SK-N-SH treated with all-trans-retinoic acid at 6 μM for 48 hours (cell line): ENCODE data around the gene GSG1.

Experiments used
- ATAC-seq: fragments of 200-7000 bp; cut with Tn5 transposase; 3 replicates; pipeline ENCODE4 v1.9.1; 2020; ENCODE audit warnings: mild to moderate bottlenecking, moderate library complexity
- ARNTL ChIP-seq: fragments of 450-650 bp; formaldehyde crosslinking; IDR thresholded peaks from 2 replicates; pipeline ENCODE4 v1.5.0; 2020; ENCODE audit warnings: low read depth, mild to moderate bottlenecking, moderate library complexity, borderline replicate concordance
- BACH2 ChIP-seq: fragments of 250-450 bp; sonication (Bioruptor Pico); IDR thresholded peaks from 2 replicates; pipeline ENCODE4 v1.9.0; 2021; ENCODE audit warnings: mild to moderate bottlenecking, borderline replicate concordance
- CREB5 ChIP-seq: fragments of 250-450 bp; sonication (Bioruptor Pico); IDR thresholded peaks from 2 replicates; pipeline ENCODE4 v1.5.1; 2020; ENCODE audit warnings: low read depth, mild to moderate bottlenecking, moderate library complexity
- CSDC2 ChIP-seq: fragments of 250-450 bp; sonication (Bioruptor Pico); IDR thresholded peaks from 2 replicates; pipeline ENCODE4 v1.5.0; 2020; ENCODE audit warnings: mild to moderate bottlenecking, moderate library complexity
- GLIS3 ChIP-seq: fragments of 250-450 bp; sonication (Bioruptor Pico); IDR thresholded peaks from 2 replicates; pipeline ENCODE4 v1.5.0; 2020; ENCODE audit warnings: mild to moderate bottlenecking, moderate library complexity
- ISL1 ChIP-seq: fragments of 250-450 bp; sonication (Bioruptor Pico); IDR thresholded peaks from 2 replicates; pipeline ENCODE4 v2.1.2; 2022; ENCODE audit warnings: mild to moderate bottlenecking, moderate library complexity
- OSR1 ChIP-seq: fragments of 250-450 bp; sonication (Bioruptor Pico); IDR thresholded peaks from 2 replicates; pipeline ENCODE4 v1.8.0; 2022; ENCODE audit warnings: moderate library complexity, mild to moderate bottlenecking, inconsistent platforms
- PATZ1 ChIP-seq: fragments of 250-450 bp; sonication (Bioruptor Pico); IDR thresholded peaks from 2 replicates; pipeline ENCODE4 v1.8.0; 2020; ENCODE audit warnings: mild to moderate bottlenecking, moderate library complexity, borderline replicate concordance
- PPARA ChIP-seq: fragments of 250-450 bp; sonication (Bioruptor Pico); IDR thresholded peaks from 2 replicates; pipeline ENCODE4 v1.5.0; 2020; ENCODE audit warnings: mild to moderate bottlenecking, borderline replicate concordance
- RARB ChIP-seq: fragments of 250-450 bp; sonication (Bioruptor Pico); IDR thresholded peaks from 2 replicates; pipeline ENCODE4 v1.8.0; 2021; ENCODE audit warnings: mild to moderate bottlenecking, moderate library complexity
- TCF4 ChIP-seq: fragments of 250-450 bp; sonication (Bioruptor Pico); IDR thresholded peaks from 2 replicates; pipeline ENCODE4 v1.8.0; 2021; ENCODE audit warnings: mild to moderate bottlenecking, moderate library complexity, borderline replicate concordance
- TOX ChIP-seq: fragments of 250-450 bp; sonication (Bioruptor Pico); IDR thresholded peaks from 2 replicates; pipeline ENCODE4 v1.8.0; 2021; ENCODE audit warnings: mild to moderate bottlenecking, moderate library complexity, borderline replicate concordance
- ZC3H10 ChIP-seq: fragments of 250-450 bp; sonication (Bioruptor Pico); IDR thresholded peaks from 2 replicates; pipeline ENCODE4 v1.5.1; 2021; ENCODE audit warnings: mild to moderate bottlenecking, moderate library complexity
- ZFP30 ChIP-seq: fragments of 450-650 bp; formaldehyde crosslinking; IDR thresholded peaks from 2 replicates; pipeline ENCODE4 v1.5.0; 2022; ENCODE audit warnings: mild to moderate bottlenecking, moderate library complexity
- ZNF565 ChIP-seq: fragments of 450-650 bp; formaldehyde crosslinking; conservative IDR thresholded peaks from 2 replicates; pipeline ENCODE4 v1.5.0; 2020; ENCODE audit warnings: low read depth, mild to moderate bottlenecking, moderate library complexity
- ZNF70 ChIP-seq: fragments of 450-650 bp; formaldehyde crosslinking; IDR thresholded peaks from 2 replicates; pipeline ENCODE4 v1.5.0; 2020; ENCODE audit warnings: mild to moderate bottlenecking, moderate library complexity
- ZNF8 ChIP-seq: fragments of 450-650 bp; formaldehyde crosslinking; IDR thresholded peaks from 2 replicates; pipeline ENCODE4 v1.5.0; 2020; ENCODE audit warnings: mild to moderate bottlenecking, moderate library complexity
- TF ChIP-seq, protein P1 (sequence below): fragments of 250-450 bp; sonication (Bioruptor Pico); IDR thresholded peaks from 2 replicates; pipeline ENCODE4 v1.5.1; 2021; ENCODE audit warnings: mild to moderate bottlenecking, moderate library complexity
- TF ChIP-seq, protein P2 (sequence below): fragments of 250-450 bp; sonication (Bioruptor Pico); IDR thresholded peaks from 2 replicates; pipeline ENCODE4 v1.5.0; 2020; ENCODE audit warnings: mild to moderate bottlenecking, moderate library complexity
- TF ChIP-seq, protein P3 (sequence below): fragments of 250-450 bp; sonication (Bioruptor Pico); IDR thresholded peaks from 2 replicates; pipeline ENCODE4 v1.8.0; 2021; ENCODE audit warnings: low read depth, mild to moderate bottlenecking, moderate library complexity, borderline replicate concordance

Gene GSG1

DNA sequence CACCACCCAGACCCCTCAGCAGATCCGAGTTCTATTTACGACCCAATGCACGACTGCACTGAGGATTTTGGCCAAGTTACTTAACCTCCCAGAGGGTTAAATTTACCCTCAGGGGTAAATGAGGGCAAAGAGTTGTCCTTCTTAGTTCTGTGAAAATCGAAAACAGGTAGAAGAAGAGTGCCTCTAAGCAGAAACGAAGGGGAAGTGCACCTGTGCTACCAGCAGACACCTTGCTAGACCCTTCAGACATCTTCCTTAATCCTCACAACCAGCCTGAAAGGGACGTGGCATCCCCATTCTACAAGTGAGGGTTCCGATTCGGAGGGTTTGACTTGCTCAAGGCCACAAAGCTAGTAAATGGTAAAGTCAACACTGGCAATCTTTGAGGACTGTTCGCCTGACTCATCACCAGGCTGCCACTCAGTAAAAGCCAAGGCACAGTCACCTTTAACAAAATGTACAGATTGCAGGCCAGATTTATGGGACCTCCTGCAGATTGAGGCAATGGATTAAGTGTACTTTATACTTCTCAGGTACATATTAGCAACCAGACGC lies 1.6 kb downstream of the GSG1 start:
- ATAC-seq: no peak
- TF ChIP-seq GLIS3 (CRISPR knock-in tag) (no peak), PPARA (CRISPR knock-in tag) (no peak), CSDC2 (CRISPR knock-in tag) (no peak), TCF4 (CRISPR knock-in tag) (no peak), TOX (CRISPR knock-in tag) (no peak), BACH2 (CRISPR knock-in tag) (no peak), ZNF8 (CRISPR knock-in tag) (no peak), CREB5 (CRISPR knock-in tag) (no peak), ISL1 (CRISPR knock-in tag) (no peak), ZC3H10 (no peak), ZNF70 (CRISPR knock-in tag) (no peak), ZFP30 (CRISPR knock-in tag) (no peak), ZNF565 (CRISPR knock-in tag) (no peak)
- TF ChIP-seq, protein P1, sequence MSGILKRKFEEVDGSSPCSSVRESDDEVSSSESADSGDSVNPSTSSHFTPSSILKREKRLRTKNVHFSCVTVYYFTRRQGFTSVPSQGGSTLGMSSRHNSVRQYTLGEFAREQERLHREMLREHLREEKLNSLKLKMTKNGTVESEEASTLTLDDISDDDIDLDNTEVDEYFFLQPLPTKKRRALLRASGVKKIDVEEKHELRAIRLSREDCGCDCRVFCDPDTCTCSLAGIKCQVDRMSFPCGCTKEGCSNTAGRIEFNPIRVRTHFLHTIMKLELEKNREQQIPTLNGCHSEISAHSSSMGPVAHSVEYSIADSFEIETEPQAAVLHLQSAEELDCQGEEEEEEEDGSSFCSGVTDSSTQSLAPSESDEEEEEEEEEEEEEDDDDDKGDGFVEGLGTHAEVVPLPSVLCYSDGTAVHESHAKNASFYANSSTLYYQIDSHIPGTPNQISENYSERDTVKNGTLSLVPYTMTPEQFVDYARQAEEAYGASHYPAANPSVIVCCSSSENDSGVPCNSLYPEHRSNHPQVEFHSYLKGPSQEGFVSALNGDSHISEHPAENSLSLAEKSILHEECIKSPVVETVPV (CRISPR knock-in tag): no peak
- TF ChIP-seq, protein P2, sequence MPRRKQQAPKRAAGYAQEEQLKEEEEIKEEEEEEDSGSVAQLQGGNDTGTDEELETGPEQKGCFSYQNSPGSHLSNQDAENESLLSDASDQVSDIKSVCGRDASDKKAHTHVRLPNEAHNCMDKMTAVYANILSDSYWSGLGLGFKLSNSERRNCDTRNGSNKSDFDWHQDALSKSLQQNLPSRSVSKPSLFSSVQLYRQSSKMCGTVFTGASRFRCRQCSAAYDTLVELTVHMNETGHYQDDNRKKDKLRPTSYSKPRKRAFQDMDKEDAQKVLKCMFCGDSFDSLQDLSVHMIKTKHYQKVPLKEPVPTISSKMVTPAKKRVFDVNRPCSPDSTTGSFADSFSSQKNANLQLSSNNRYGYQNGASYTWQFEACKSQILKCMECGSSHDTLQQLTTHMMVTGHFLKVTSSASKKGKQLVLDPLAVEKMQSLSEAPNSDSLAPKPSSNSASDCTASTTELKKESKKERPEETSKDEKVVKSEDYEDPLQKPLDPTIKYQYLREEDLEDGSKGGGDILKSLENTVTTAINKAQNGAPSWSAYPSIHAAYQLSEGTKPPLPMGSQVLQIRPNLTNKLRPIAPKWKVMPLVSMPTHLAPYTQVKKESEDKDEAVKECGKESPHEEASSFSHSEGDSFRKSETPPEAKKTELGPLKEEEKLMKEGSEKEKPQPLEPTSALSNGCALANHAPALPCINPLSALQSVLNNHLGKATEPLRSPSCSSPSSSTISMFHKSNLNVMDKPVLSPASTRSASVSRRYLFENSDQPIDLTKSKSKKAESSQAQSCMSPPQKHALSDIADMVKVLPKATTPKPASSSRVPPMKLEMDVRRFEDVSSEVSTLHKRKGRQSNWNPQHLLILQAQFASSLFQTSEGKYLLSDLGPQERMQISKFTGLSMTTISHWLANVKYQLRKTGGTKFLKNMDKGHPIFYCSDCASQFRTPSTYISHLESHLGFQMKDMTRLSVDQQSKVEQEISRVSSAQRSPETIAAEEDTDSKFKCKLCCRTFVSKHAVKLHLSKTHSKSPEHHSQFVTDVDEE: no peak
- TF ChIP-seq, protein P3, sequence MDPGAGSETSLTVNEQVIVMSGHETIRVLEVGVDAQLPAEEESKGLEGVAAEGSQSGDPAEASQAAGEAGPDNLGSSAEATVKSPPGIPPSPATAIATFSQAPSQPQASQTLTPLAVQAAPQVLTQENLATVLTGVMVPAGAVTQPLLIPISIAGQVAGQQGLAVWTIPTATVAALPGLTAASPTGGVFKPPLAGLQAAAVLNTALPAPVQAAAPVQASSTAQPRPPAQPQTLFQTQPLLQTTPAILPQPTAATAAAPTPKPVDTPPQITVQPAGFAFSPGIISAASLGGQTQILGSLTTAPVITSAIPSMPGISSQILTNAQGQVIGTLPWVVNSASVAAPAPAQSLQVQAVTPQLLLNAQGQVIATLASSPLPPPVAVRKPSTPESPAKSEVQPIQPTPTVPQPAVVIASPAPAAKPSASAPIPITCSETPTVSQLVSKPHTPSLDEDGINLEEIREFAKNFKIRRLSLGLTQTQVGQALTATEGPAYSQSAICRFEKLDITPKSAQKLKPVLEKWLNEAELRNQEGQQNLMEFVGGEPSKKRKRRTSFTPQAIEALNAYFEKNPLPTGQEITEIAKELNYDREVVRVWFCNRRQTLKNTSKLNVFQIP (CRISPR knock-in tag): no peak

DNA sequence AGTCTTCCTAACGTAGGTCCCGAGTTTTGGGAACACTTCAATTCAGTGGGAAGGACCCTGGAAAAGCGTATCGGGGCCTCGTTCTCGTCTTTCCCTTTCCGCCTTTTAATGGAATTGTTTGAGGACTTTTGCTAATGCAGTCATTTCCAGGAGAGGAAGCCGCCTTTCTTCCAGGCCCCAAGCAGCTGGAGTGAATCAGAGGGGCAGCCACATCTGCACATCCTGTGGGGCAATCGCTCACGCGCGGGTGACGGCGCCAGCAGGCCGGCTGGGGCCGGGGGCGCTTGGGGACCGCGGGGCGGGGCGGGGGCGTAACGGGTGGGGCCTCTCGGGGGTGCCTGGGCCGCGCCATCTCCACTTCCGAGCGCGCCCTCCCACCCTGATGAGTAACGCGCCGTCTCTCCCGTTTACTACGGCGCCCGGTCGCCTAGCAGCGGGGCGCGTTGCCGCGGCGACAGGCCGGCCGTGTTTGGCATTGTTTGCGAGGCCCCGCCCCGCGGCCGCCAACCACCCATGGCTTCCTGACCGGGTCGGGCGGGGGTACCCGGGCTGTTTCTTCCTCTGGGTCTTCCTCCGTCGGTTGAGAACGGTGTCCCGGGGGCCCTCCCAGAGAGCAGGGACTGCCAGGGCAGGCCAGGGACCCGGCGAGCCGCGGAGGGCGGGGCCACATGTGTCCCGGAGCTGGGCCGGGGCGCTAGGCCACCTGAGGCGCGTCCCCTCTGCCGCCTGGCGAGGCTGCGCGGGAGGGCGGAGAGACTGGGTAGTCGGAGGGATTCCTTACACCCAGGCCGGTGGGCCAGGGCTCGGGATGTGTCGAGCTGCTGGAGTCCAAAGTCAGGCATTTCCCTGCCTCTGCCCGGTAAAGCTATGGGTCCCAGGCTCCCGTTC lies 2.3 kb downstream of the GSG1 start:
- ATAC-seq: peak; percentile 83
- TF ChIP-seq, protein P1 (CRISPR knock-in tag): no peak
- TF ChIP-seq ARNTL (CRISPR knock-in tag): no peak
- no peak for TF ChIP-seq RARB (CRISPR knock-in tag)
- no peak for TF ChIP-seq BACH2 (CRISPR knock-in tag)
- TF ChIP-seq TOX (CRISPR knock-in tag): no peak
- TF ChIP-seq ZNF565 (CRISPR knock-in tag): no peak
- no peak for TF ChIP-seq ZFP30 (CRISPR knock-in tag)
- no peak for TF ChIP-seq PPARA (CRISPR knock-in tag)
- TF ChIP-seq ZC3H10: no peak
- TF ChIP-seq CREB5 (CRISPR knock-in tag): no peak
- TF ChIP-seq ZNF8 (CRISPR knock-in tag): no peak
- TF ChIP-seq OSR1: no peak
- TF ChIP-seq TCF4 (CRISPR knock-in tag): no peak
- TF ChIP-seq PATZ1 (CRISPR knock-in tag): peak; percentile 45; the same call in 1 of the 2 replicates
- TF ChIP-seq, protein P2: peak; percentile 47; the same call in 1 of the 2 replicates
